Loucy (cell line): ENCODE results near the gene KCNQ2.

Experiments
- CTCF ChIP-seq: fragments of 200-600 bp; sonication (generic); conservative IDR thresholded peaks from 2 replicates; pipeline ENCODE4 v1.5.1; 2014; ENCODE audit warnings: mild to moderate bottlenecking, antibody characterized with exemption, low read length
- EZH2phosphoT487 ChIP-seq: fragments of 200-600 bp; IDR thresholded peaks from 2 replicates; pipeline ENCODE4 v1.6.1; 2018; ENCODE audit warnings: antibody characterized with exemption, mild to moderate bottlenecking, moderate library complexity, borderline replicate concordance

DNA sequence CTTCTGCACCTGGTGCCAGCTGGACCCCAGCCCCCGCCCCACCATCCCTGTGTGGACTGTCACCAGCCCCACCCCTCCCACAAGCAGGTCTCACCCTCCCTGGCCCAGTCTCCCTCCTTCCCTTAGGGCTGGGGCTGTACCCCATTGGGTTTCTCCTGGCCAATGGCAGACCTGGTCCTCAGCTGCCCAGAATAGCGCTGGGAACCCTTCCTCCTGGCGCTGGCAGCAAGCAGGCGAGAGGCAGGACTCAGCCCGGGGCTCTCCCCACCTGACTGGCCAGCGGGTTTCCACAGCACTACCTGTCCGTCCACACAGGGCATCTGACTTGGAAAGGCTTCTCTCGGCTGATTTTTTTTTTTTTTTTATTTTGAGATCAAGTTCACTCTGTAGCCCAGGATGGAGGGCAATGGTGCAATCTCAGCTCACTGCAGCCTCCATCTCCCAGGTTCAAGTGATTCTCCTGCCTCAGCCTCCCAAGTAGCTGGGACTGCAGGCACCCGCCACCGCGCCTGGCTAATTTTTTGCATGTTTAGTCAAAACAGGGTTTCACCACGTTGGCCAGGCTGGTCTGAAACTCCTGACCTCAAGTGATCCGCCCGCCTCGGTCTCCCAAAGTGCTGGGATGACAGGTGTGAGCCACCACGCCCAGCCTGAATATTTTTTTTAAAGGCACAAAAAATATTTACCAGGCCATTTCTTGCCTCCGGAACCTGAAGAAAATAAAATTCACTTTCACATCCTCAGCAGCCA is 89.7 kb downstream of the KCNQ2 start:
- TF ChIP-seq CTCF (no peak), EZH2phosphoT487 (no peak)
